ENCODE data around the gene MAD1L1. TPM values are rescaled to one million over a fixed set of nuclear protein-coding genes. Genes with fewer than 3 reads are reported as not detected.

Gene MAD1L1
- total RNA-seq, 2 experiments from 2014 or later, result 157 to 160 TPM

DNA sequence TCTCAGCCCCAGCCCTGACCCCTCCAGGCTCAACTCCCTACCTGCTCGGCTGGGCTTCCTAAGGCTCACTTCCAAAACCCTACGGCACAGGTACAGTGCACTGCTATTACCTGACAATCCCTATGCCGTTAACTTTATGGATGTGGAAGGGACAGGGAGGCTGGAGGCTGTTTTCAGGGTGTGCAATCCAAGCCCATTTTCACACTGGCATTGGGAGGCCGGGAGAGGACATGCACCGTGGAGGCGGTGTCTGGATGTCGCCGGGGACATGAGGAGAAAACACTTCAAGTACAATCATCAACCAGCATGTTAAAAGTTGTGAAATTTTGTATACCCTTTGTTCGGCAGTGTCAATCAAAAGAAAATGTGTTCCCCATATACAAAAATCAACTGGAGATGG is 80.1 kb downstream of the MAD1L1 start:
- no peak for DNase-seq
- Histone ChIP-seq H3K4me1 (ENCODE audit: insufficient read depth, low read length) (no peaks in the 10 kb centered on the region), H3K27me3 (ENCODE audit: control insufficient read depth in 1 of 2, insufficient read depth in 2 of 2, low read length in 2 of 2) (no peaks in the 10 kb centered on the region), H3K9me3 (ENCODE audit: control insufficient read depth in 1 of 2, insufficient read depth in 1 of 2, low read length in 2 of 2) (no peaks in the 10 kb centered on the region), H3K4me3 (ENCODE audit: low read length) (no peak overlapping the region), H3K36me3 (ENCODE audit: insufficient read depth, low read length) (peaks cover 10% of the 10 kb centered on the region), H3K27ac (ENCODE audit: low read depth in 1 of 2, low read length in 2 of 2) (no peak overlapping the region)
- Mint-ChIP-seq H3K4me3 (no peak overlapping the region), H3K4me1 (ENCODE audit: low read depth) (no peaks in the 10 kb centered on the region), H3K9me3 (no peaks in the 10 kb centered on the region), H3K36me3 (ENCODE audit: low read depth) (peaks cover 9% of the 10 kb centered on the region), H3K27me3 (no peaks in the 10 kb centered on the region), H3K27ac (no peak overlapping the region)
- POLR2A ChIA-PET, result no interaction called here
- intact Hi-C loops (cut with DNase I, micrococcal nuclease), result no loop called here
- TF ChIP-seq, protein P1, sequence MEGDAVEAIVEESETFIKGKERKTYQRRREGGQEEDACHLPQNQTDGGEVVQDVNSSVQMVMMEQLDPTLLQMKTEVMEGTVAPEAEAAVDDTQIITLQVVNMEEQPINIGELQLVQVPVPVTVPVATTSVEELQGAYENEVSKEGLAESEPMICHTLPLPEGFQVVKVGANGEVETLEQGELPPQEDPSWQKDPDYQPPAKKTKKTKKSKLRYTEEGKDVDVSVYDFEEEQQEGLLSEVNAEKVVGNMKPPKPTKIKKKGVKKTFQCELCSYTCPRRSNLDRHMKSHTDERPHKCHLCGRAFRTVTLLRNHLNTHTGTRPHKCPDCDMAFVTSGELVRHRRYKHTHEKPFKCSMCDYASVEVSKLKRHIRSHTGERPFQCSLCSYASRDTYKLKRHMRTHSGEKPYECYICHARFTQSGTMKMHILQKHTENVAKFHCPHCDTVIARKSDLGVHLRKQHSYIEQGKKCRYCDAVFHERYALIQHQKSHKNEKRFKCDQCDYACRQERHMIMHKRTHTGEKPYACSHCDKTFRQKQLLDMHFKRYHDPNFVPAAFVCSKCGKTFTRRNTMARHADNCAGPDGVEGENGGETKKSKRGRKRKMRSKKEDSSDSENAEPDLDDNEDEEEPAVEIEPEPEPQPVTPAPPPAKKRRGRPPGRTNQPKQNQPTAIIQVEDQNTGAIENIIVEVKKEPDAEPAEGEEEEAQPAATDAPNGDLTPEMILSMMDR (IDR thresholded peaks at IDR 0.05), result no peak
- CTCF ChIA-PET, result no interaction called here
- no peak for ATAC-seq (ENCODE audit: poor library complexity)

DNA sequence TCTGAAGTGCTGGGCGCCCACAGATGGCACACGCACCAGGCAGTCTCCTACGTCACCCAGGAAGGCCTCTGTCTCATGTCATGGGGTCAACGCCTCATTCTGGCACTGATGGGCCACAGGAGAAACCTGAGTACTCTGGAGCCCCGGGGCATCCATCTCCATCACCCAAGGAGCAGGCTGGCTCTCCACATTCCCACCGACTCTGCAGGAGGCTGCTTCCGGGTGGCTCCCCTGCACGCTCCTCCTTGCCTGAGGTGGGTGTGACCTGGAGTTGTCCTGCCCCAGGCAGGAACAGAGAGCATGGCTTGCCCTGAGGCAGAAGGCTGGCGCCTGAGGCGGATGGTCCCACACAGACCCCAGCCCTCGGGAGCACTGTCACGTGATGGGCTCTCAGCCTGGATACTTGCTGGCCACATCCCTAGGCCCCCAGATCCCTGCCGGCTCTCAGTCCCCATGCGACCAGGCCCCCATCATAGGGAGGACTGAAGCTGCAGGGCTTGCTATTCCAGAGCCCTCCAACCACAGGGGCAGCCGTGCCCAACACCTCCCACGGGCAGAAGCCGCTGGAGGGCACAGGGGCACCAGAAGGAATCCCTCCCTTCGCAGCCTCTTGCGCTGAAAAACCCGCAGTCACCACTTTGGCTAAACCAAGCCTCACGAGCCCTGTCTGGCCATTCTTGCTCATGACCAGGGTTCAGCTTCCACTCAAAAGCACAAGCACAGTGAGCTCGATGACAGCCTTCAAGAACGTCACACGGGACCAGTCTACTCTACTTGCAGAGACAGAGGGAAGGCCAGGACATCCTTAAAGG is 80.7 kb downstream of the MAD1L1 start:
- Mint-ChIP-seq H3K4me3 (no peak overlapping the region), H3K27me3 (no peaks in the 10 kb centered on the region), H3K4me1 (ENCODE audit: low read depth) (no peaks in the 10 kb centered on the region), H3K27ac (no peak overlapping the region), H3K36me3 (ENCODE audit: low read depth) (peaks cover 9% of the 10 kb centered on the region), H3K9me3 (no peaks in the 10 kb centered on the region)
- no peaks in the 10 kb centered on the region for H3K4me1 ChIP-seq (ENCODE audit: insufficient read depth, low read length)
- peaks cover 12% of the 10 kb centered on the region for H3K36me3 ChIP-seq (ENCODE audit: insufficient read depth, low read length)
- TF ChIP-seq, protein P1 (IDR thresholded peaks at IDR 0.05), result no peak
- DNase-seq (no peak), ATAC-seq (ENCODE audit: poor library complexity) (no peak)
- ChIA-PET CTCF (no interaction called here), POLR2A (no interaction called here)
- H3K27me3 ChIP-seq (ENCODE audit: control insufficient read depth in 1 of 2, insufficient read depth in 2 of 2, low read length in 2 of 2), result no peaks in the 10 kb centered on the region
- H3K4me3 ChIP-seq (ENCODE audit: low read length), result no peak overlapping the region
- intact Hi-C loops (cut with DNase I, micrococcal nuclease), result no loop called here
- H3K9me3 ChIP-seq (ENCODE audit: control insufficient read depth in 1 of 2, insufficient read depth in 1 of 2, low read length in 2 of 2), result no peaks in the 10 kb centered on the region
- H3K27ac ChIP-seq (ENCODE audit: low read depth in 1 of 2, low read length in 2 of 2), result no peak overlapping the region

DNA sequence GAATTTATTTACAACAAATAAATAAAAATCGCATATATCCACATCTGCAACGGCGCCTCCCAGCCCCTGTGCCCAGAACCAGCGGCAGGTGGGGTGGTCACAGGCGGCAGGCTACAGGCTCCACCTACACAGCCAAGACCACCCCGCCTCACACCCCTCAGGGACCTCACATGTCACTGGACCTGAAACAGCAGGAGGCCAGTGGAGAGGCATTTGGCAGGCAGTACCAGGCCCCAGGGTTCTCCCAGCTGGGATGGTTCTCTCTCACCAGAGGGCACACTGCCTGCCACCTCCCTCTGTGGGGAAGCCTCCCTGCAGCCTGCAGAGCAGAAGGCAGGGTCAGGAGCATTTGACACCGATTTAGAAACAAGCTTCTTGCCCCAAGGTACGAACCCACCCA is 81.5 kb downstream of the MAD1L1 start:
- intact Hi-C loops (cut with DNase I, micrococcal nuclease), result no loop called here
- ATAC-seq (ENCODE audit: poor library complexity) (no peak), DNase-seq (no peak)
- Histone ChIP-seq H3K4me3 (ENCODE audit: low read length) (no peak overlapping the region), H3K4me1 (ENCODE audit: insufficient read depth, low read length) (no peaks in the 10 kb centered on the region), H3K9me3 (ENCODE audit: control insufficient read depth in 1 of 2, insufficient read depth in 1 of 2, low read length in 2 of 2) (no peaks in the 10 kb centered on the region), H3K36me3 (ENCODE audit: insufficient read depth, low read length) (peaks cover 12% of the 10 kb centered on the region), H3K27me3 (ENCODE audit: control insufficient read depth in 1 of 2, insufficient read depth in 2 of 2, low read length in 2 of 2) (no peaks in the 10 kb centered on the region), H3K27ac (ENCODE audit: low read depth in 1 of 2, low read length in 2 of 2) (no peak overlapping the region)
- peaks cover 15% of the 10 kb centered on the region for H3K36me3 Mint-ChIP-seq (ENCODE audit: low read depth)
- H3K4me1 Mint-ChIP-seq (ENCODE audit: low read depth), result no peaks in the 10 kb centered on the region
- H3K27me3 Mint-ChIP-seq, result no peaks in the 10 kb centered on the region
- H3K27ac Mint-ChIP-seq, result no peak overlapping the region
- CTCF ChIA-PET, result no interaction called here
- TF ChIP-seq, protein P1 (IDR thresholded peaks at IDR 0.05), result no peak
- POLR2A ChIA-PET, result no interaction called here
- no peaks in the 10 kb centered on the region for H3K9me3 Mint-ChIP-seq
- H3K4me3 Mint-ChIP-seq, result no peak overlapping the region
